SK-N-SH treated with all-trans-retinoic acid at 6 μM for 48 hours (cell line): ENCODE data around the gene RHOXF2.

Experiments
- ATAC-seq: fragments of 200-7000 bp; cut with Tn5 transposase; 3 replicates; pipeline ENCODE4 v1.9.1; 2020; ENCODE audit warnings: mild to moderate bottlenecking, moderate library complexity
- ARNTL ChIP-seq: fragments of 450-650 bp; formaldehyde crosslinking; IDR thresholded peaks from 2 replicates; pipeline ENCODE4 v1.5.0; 2020; ENCODE audit warnings: low read depth, mild to moderate bottlenecking, moderate library complexity, borderline replicate concordance
- BACH2 ChIP-seq: fragments of 250-450 bp; sonication (Bioruptor Pico); IDR thresholded peaks from 2 replicates; pipeline ENCODE4 v1.9.0; 2021; ENCODE audit warnings: mild to moderate bottlenecking, borderline replicate concordance
- CREB5 ChIP-seq: fragments of 250-450 bp; sonication (Bioruptor Pico); IDR thresholded peaks from 2 replicates; pipeline ENCODE4 v1.5.1; 2020; ENCODE audit warnings: low read depth, mild to moderate bottlenecking, moderate library complexity
- CSDC2 ChIP-seq: fragments of 250-450 bp; sonication (Bioruptor Pico); IDR thresholded peaks from 2 replicates; pipeline ENCODE4 v1.5.0; 2020; ENCODE audit warnings: mild to moderate bottlenecking, moderate library complexity
- CSRNP3 ChIP-seq: fragments of 250-450 bp; sonication (Bioruptor Pico); IDR thresholded peaks from 2 replicates; pipeline ENCODE4 v1.5.1; 2021; ENCODE audit warnings: mild to moderate bottlenecking, moderate library complexity
- ESRRG ChIP-seq: fragments of 250-450 bp; sonication (Bioruptor Pico); IDR thresholded peaks from 2 replicates; pipeline ENCODE4 v1.6.1; 2021; ENCODE audit warnings: mild to moderate bottlenecking
- GLIS3 ChIP-seq: fragments of 250-450 bp; sonication (Bioruptor Pico); IDR thresholded peaks from 2 replicates; pipeline ENCODE4 v1.5.0; 2020; ENCODE audit warnings: mild to moderate bottlenecking, moderate library complexity
- ISL1 ChIP-seq: fragments of 250-450 bp; sonication (Bioruptor Pico); IDR thresholded peaks from 2 replicates; pipeline ENCODE4 v2.1.2; 2022; ENCODE audit warnings: mild to moderate bottlenecking, moderate library complexity
- OSR1 ChIP-seq: fragments of 250-450 bp; sonication (Bioruptor Pico); IDR thresholded peaks from 2 replicates; pipeline ENCODE4 v1.8.0; 2022; ENCODE audit warnings: moderate library complexity, mild to moderate bottlenecking, inconsistent platforms
- PATZ1 ChIP-seq: fragments of 250-450 bp; sonication (Bioruptor Pico); IDR thresholded peaks from 2 replicates; pipeline ENCODE4 v1.8.0; 2020; ENCODE audit warnings: mild to moderate bottlenecking, moderate library complexity, borderline replicate concordance
- POU6F1 ChIP-seq: fragments of 250-450 bp; sonication (Bioruptor Pico); IDR thresholded peaks from 2 replicates; pipeline ENCODE4 v1.8.0; 2021; ENCODE audit warnings: low read depth, mild to moderate bottlenecking, moderate library complexity, borderline replicate concordance
- PPARA ChIP-seq: fragments of 250-450 bp; sonication (Bioruptor Pico); IDR thresholded peaks from 2 replicates; pipeline ENCODE4 v1.5.0; 2020; ENCODE audit warnings: mild to moderate bottlenecking, borderline replicate concordance
- RARB ChIP-seq: fragments of 250-450 bp; sonication (Bioruptor Pico); IDR thresholded peaks from 2 replicates; pipeline ENCODE4 v1.8.0; 2021; ENCODE audit warnings: mild to moderate bottlenecking, moderate library complexity
- SNAI2 ChIP-seq: fragments of 250-450 bp; sonication (Bioruptor Pico); IDR thresholded peaks from 2 replicates; pipeline ENCODE4 v1.5.0; 2020; ENCODE audit warnings: mild to moderate bottlenecking, moderate library complexity
- TCF4 ChIP-seq: fragments of 250-450 bp; sonication (Bioruptor Pico); IDR thresholded peaks from 2 replicates; pipeline ENCODE4 v1.8.0; 2021; ENCODE audit warnings: mild to moderate bottlenecking, moderate library complexity, borderline replicate concordance
- TOX ChIP-seq: fragments of 250-450 bp; sonication (Bioruptor Pico); IDR thresholded peaks from 2 replicates; pipeline ENCODE4 v1.8.0; 2021; ENCODE audit warnings: mild to moderate bottlenecking, moderate library complexity, borderline replicate concordance
- TSHZ2 ChIP-seq: fragments of 250-450 bp; sonication (Bioruptor Pico); IDR thresholded peaks from 2 replicates; pipeline ENCODE4 v1.5.0; 2020; ENCODE audit warnings: mild to moderate bottlenecking, moderate library complexity
- ZC3H10 ChIP-seq: fragments of 250-450 bp; sonication (Bioruptor Pico); IDR thresholded peaks from 2 replicates; pipeline ENCODE4 v1.5.1; 2021; ENCODE audit warnings: mild to moderate bottlenecking, moderate library complexity
- ZFP3 ChIP-seq: fragments of 250-450 bp; sonication (Bioruptor Pico); IDR thresholded peaks from 2 replicates; pipeline ENCODE4 v1.5.0; 2020; ENCODE audit warnings: mild to moderate bottlenecking, moderate library complexity
- ZFP30 ChIP-seq: fragments of 450-650 bp; formaldehyde crosslinking; IDR thresholded peaks from 2 replicates; pipeline ENCODE4 v1.5.0; 2022; ENCODE audit warnings: mild to moderate bottlenecking, moderate library complexity
- ZNF565 ChIP-seq: fragments of 450-650 bp; formaldehyde crosslinking; conservative IDR thresholded peaks from 2 replicates; pipeline ENCODE4 v1.5.0; 2020; ENCODE audit warnings: low read depth, mild to moderate bottlenecking, moderate library complexity
- ZNF70 ChIP-seq: fragments of 450-650 bp; formaldehyde crosslinking; IDR thresholded peaks from 2 replicates; pipeline ENCODE4 v1.5.0; 2020; ENCODE audit warnings: mild to moderate bottlenecking, moderate library complexity
- ZNF8 ChIP-seq: fragments of 450-650 bp; formaldehyde crosslinking; IDR thresholded peaks from 2 replicates; pipeline ENCODE4 v1.5.0; 2020; ENCODE audit warnings: mild to moderate bottlenecking, moderate library complexity

RHOXF2 gene

GRCh38 chrX:120144178-120144844 is 14.1 kb upstream of the RHOXF2 start:
- ATAC-seq, result no peak
- TF ChIP-seq ESRRG (CRISPR knock-in tag) (no peak), TOX (CRISPR knock-in tag) (no peak), ISL1 (CRISPR knock-in tag) (no peak), OSR1 (CRISPR knock-in tag) (no peak), ZNF565 (CRISPR knock-in tag) (no peak), TSHZ2 (CRISPR knock-in tag) (no peak), ARNTL (CRISPR knock-in tag) (no peak), BACH2 (no peak), TCF4 (CRISPR knock-in tag) (no peak), ZC3H10 (CRISPR knock-in tag) (no peak), ZNF70 (no peak), GLIS3 (no peak), PPARA (no peak), POU6F1 (CRISPR knock-in tag) (no peak), PATZ1 (no peak), RARB (CRISPR knock-in tag) (no peak), ZFP3 (no peak), SNAI2 (no peak), CSDC2 (no peak), ZNF8 (no peak)
- TF ChIP-seq, all 23 proteins: peak for 0

- ATAC-seq, result no peak
- TF ChIP-seq ISL1 (CRISPR knock-in tag) (no peak), ZNF70 (no peak), ZNF565 (CRISPR knock-in tag) (no peak), POU6F1 (CRISPR knock-in tag) (no peak), BACH2 (no peak), OSR1 (CRISPR knock-in tag) (no peak), ZFP3 (no peak), CREB5 (no peak), ZC3H10 (CRISPR knock-in tag) (no peak), TCF4 (CRISPR knock-in tag) (no peak), GLIS3 (no peak), ZFP30 (CRISPR knock-in tag) (no peak), TSHZ2 (CRISPR knock-in tag) (no peak), SNAI2 (no peak), ARNTL (CRISPR knock-in tag) (no peak), CSRNP3 (CRISPR knock-in tag) (no peak), RARB (CRISPR knock-in tag) (no peak)
Measured at GRCh38 chrX:120145295-120145925, 13.0 kb upstream of the RHOXF2 start.
